H9 (cell line): Measurements from ENCODE around the gene GALNT2. TPM values are rescaled to one million over a fixed set of nuclear protein-coding genes. Genes with fewer than 3 reads are reported as not detected.

Experiments
- DNase-seq: peaks from one replicate; pipeline ENCODE4 v3.0.0-alpha.2; 2017
- H2AFZ ChIP-seq: one replicate; pipeline ENCODE4 v1.6.1; 2013; ENCODE audit warnings: mild to moderate bottlenecking, low read length, control low read depth, moderate library complexity
- H2AK5ac ChIP-seq: 2 replicates; pipeline ENCODE4 v1.6.1; 2013; ENCODE audit warnings: low read length, control low read depth, mixed read lengths; ENCODE audit not compliant: insufficient read length
- H2BK120ac ChIP-seq: one replicate; pipeline ENCODE4 v1.6.1; 2013; ENCODE audit warnings: low read depth, mild to moderate bottlenecking, low read length, control low read depth, inconsistent platforms; ENCODE audit not compliant: poor library complexity, severe bottlenecking
- H2BK12ac ChIP-seq: 2 replicates; pipeline ENCODE4 v1.6.1; 2013; ENCODE audit warnings: low read length, control low read depth, mixed read lengths, low read depth; ENCODE audit not compliant: insufficient read length
- H2BK15ac ChIP-seq: 2 replicates; pipeline ENCODE4 v1.6.1; 2013; ENCODE audit warnings: low read depth, low read length, control low read depth
- H2BK20ac ChIP-seq: one replicate; pipeline ENCODE4 v1.6.1; 2013; ENCODE audit warnings: low read depth, mild to moderate bottlenecking, low read length, control low read depth, inconsistent platforms; ENCODE audit not compliant: poor library complexity, severe bottlenecking
- H2BK5ac ChIP-seq: 2 replicates; pipeline ENCODE4 v1.6.1; 2013; ENCODE audit warnings: low read length, control low read depth, mixed read lengths; ENCODE audit not compliant: insufficient read length
- H3K14ac ChIP-seq: 2 replicates; pipeline ENCODE4 v1.6.1; 2013; ENCODE audit warnings: low read length, control low read depth; ENCODE audit not compliant: insufficient read depth
- H3K18ac ChIP-seq: 2 replicates; pipeline ENCODE4 v1.6.1; 2013; ENCODE audit warnings: low read depth, mild to moderate bottlenecking, mixed read lengths, low read length, control low read depth; ENCODE audit not compliant: insufficient read length
- H3K23ac ChIP-seq: 2 replicates; pipeline ENCODE4 v1.6.1; 2013; ENCODE audit warnings: low read length, control low read depth, mixed read lengths, low read depth; ENCODE audit not compliant: insufficient read length
- H3K23me2 ChIP-seq: 2 replicates; pipeline ENCODE4 v1.6.1; 2013; ENCODE audit warnings: low read depth, mild to moderate bottlenecking, mixed read lengths, low read length, control low read depth; ENCODE audit not compliant: insufficient read length, poor library complexity, severe bottlenecking
- H3K27ac ChIP-seq: 2 replicates; pipeline ENCODE4 v1.5.1; 2013; ENCODE audit warnings: low read length, control low read depth, mixed read lengths, low read depth; ENCODE audit not compliant: insufficient read length
- H3K27me3 ChIP-seq: 2 replicates; pipeline ENCODE4 v1.6.1; 2013; ENCODE audit warnings: low read length, control low read depth, inconsistent platforms; ENCODE audit not compliant: insufficient read depth
- H3K4ac ChIP-seq: 2 replicates; pipeline ENCODE4 v1.6.1; 2013; ENCODE audit warnings: low read depth, mild to moderate bottlenecking, control low read depth, inconsistent platforms, low read length, moderate library complexity
- H3K4me1 ChIP-seq: 2 replicates; pipeline ENCODE4 v1.6.1; 2013; ENCODE audit warnings: low read length, control low read depth, inconsistent platforms; ENCODE audit not compliant: insufficient read depth
- H3K4me2 ChIP-seq: 2 replicates; pipeline ENCODE4 v1.6.1; 2013; ENCODE audit warnings: low read length, control low read depth, mixed read lengths; ENCODE audit not compliant: insufficient read length, insufficient read depth
- H3K56ac ChIP-seq: 2 replicates; pipeline ENCODE4 v1.6.1; 2013; ENCODE audit warnings: low read depth, mild to moderate bottlenecking, mixed read lengths, low read length, control low read depth; ENCODE audit not compliant: insufficient read length
- H3K79me1 ChIP-seq: 2 replicates; pipeline ENCODE4 v1.6.1; 2013; ENCODE audit warnings: low read depth, mild to moderate bottlenecking, moderate library complexity, low read length, control low read depth, inconsistent platforms; ENCODE audit not compliant: insufficient read depth, poor library complexity, severe bottlenecking
- H3K79me2 ChIP-seq: 2 replicates; pipeline ENCODE4 v1.6.1; 2013; ENCODE audit warnings: low read length, control low read depth, inconsistent platforms; ENCODE audit not compliant: insufficient read depth
- H3K9ac ChIP-seq: 2 replicates; pipeline ENCODE4 v1.6.1; 2013; ENCODE audit warnings: low read length, control low read depth, mixed read lengths; ENCODE audit not compliant: insufficient read length; ENCODE audit errors: extremely low read depth
- H3K9me3 ChIP-seq: one replicate; pipeline ENCODE4 v1.6.1; 2013; ENCODE audit warnings: low read depth, low read length, inconsistent platforms; ENCODE audit not compliant: control insufficient read depth
- H3T11ph ChIP-seq: one replicate; pipeline ENCODE4 v1.6.1; 2013; ENCODE audit warnings: mild to moderate bottlenecking, low read length, control low read depth, inconsistent platforms
- H4K20me1 ChIP-seq: one replicate; pipeline ENCODE4 v1.6.1; 2013; ENCODE audit not compliant: control insufficient read depth, insufficient read length, insufficient read depth
- H4K5ac ChIP-seq: 2 replicates; pipeline ENCODE4 v1.6.1; 2013; ENCODE audit warnings: low read depth, mild to moderate bottlenecking, mixed read lengths, low read length, control low read depth; ENCODE audit not compliant: insufficient read length
- H4K8ac ChIP-seq: replicated peaks from 2 replicates; pipeline ENCODE4 v1.6.1; 2013; ENCODE audit warnings: low read length, control low read depth, mixed read lengths, low read depth; ENCODE audit not compliant: insufficient read length
- H4K91ac ChIP-seq: 2 replicates; pipeline ENCODE4 v1.6.1; 2013; ENCODE audit warnings: low read depth, mild to moderate bottlenecking, moderate library complexity, mixed read lengths, low read length, control low read depth; ENCODE audit not compliant: insufficient read length
- H3K27ac Mint-ChIP-seq, 3 experiments: 2 replicates in 2 of 3; 3 replicates in 1 of 3; pipeline ENCODE4 v1.8.0; 2020 to 2021; ENCODE audit warnings: mixed read lengths in 3 of 3, mild to moderate bottlenecking in 1 of 3, moderate library complexity in 1 of 3
- H3K27me3 Mint-ChIP-seq: 2 replicates; pipeline ENCODE4 v1.8.0; 2021; ENCODE audit warnings: low read depth, mild to moderate bottlenecking, moderate library complexity, mixed read lengths
- H3K36me3 Mint-ChIP-seq, 3 experiments: 2 replicates in 2 of 3; 3 replicates in 1 of 3; pipeline ENCODE4 v1.8.0; 2020 to 2021; ENCODE audit warnings: low read depth in 3 of 3, mixed read lengths in 3 of 3; ENCODE audit not compliant: insufficient read depth in 1 of 3
- H3K4me1 Mint-ChIP-seq, 2 experiments: 2 replicates each; pipeline ENCODE4 v1.8.0; 2020; ENCODE audit warnings: mixed read lengths in 2 of 2
- H3K4me3 Mint-ChIP-seq, 2 experiments: 2 replicates in 1 of 2; 3 replicates in 1 of 2; pipeline ENCODE4 v1.8.0; 2020 to 2021; ENCODE audit warnings: mild to moderate bottlenecking in 2 of 2, mixed read lengths in 2 of 2, moderate library complexity in 1 of 2
- H3K9me3 Mint-ChIP-seq, 2 experiments: 2 replicates in 1 of 2; 3 replicates in 1 of 2; pipeline ENCODE4 v1.8.0; 2020; ENCODE audit warnings: mild to moderate bottlenecking in 2 of 2, mixed read lengths in 2 of 2, moderate library complexity in 1 of 2
- CTCF ChIP-seq: fragments of 200-600 bp; sonication (generic); conservative IDR thresholded peaks from 3 replicates; pipeline ENCODE4 v1.8.0; 2021; ENCODE audit warnings: antibody characterized with exemption, mild to moderate bottlenecking
- WGBS: extraction: QIAGEN DNeasy Blood & Tissue Kit; methylation state at CpG from one replicate; pipeline ENCODE4 v1.1.7; 2013; ENCODE audit warnings: missing lambda C conversion rate, low lambda C conversion rate, mixed read lengths; ENCODE audit not compliant: insufficient read length; ENCODE audit errors: extremely low coverage; 5-methylcytosine and 5-hydroxymethylcytosine counted together
- total RNA-seq: library from RNA; stranded (reverse); gene quantifications from 2 replicates; pipeline ENCODE4 v1.2.1, GENCODE V29; 2021

The GALNT2 gene
- total RNA-seq, 1 experiment from 2014 or later, result 57.6 TPM

- H3K79me2 ChIP-seq, result no peaks in the 10 kb centered on the region
- H4K8ac ChIP-seq, result no peak overlapping the region
- no peak overlapping the region for H3K4me2 ChIP-seq
- Mint-ChIP-seq H3K4me1 (peaks cover 0 to 7% of the 10 kb centered on the region in 2 experiments; a peak in 2 of 4 replicates), H3K27me3 (peaks cover 3% of the 10 kb centered on the region; the same call in 1 of the 2 replicates), H3K36me3 (peaks cover 0 to 17% (median 0%) of the 10 kb centered on the region in 3 experiments; a peak in 3 of 7 replicates), H3K27ac (no peak overlapping the region), H3K9me3 (peaks cover 16 to 18% of the 10 kb centered on the region in 2 experiments), H3K4me3 (no peak overlapping the region)
- H4K20me1 ChIP-seq, result no peaks in the 10 kb centered on the region
- no peaks in the 10 kb centered on the region for H3K23me2 ChIP-seq
- TF ChIP-seq CTCF, result no peak
- H2AK5ac ChIP-seq, result no peak overlapping the region
- H3K14ac ChIP-seq, result no peak overlapping the region
- no peak for DNase-seq
- H3K79me1 ChIP-seq, result no peaks in the 10 kb centered on the region
- H3K56ac ChIP-seq, result no peak overlapping the region
- H2BK15ac ChIP-seq, result no peak overlapping the region
- no peak overlapping the region for H2BK5ac ChIP-seq
- H2BK12ac ChIP-seq, result no peak overlapping the region
- no peaks in the 10 kb centered on the region for H3K9me3 ChIP-seq
- no peak overlapping the region for H3K4ac ChIP-seq
- no CpG with 5 or more reads among the region's 24 CpGs for WGBS
- no peak overlapping the region for H2BK120ac ChIP-seq
- H3T11ph ChIP-seq, result no peak overlapping the region
- H3K4me1 ChIP-seq, result no peaks in the 10 kb centered on the region
- no peak overlapping the region for H4K91ac ChIP-seq
- H3K23ac ChIP-seq, result no peak overlapping the region
- H4K5ac ChIP-seq, result no peak overlapping the region
- no peak overlapping the region for H2BK20ac ChIP-seq
- H3K9ac ChIP-seq, result no peak overlapping the region
- no peak overlapping the region for H3K18ac ChIP-seq
- no peak overlapping the region for H3K27ac ChIP-seq
- no peaks in the 10 kb centered on the region for H3K27me3 ChIP-seq
- no peak overlapping the region for H2AFZ ChIP-seq
These were observed 9.1 kb upstream of the GALNT2 start for GRCh38 chr1:230057681-230058565.
